ENCODE measurements around the gene DPF1. TPM values are rescaled to one million over a fixed set of nuclear protein-coding genes. Genes with fewer than 3 reads are reported as not detected.

Gene DPF1
- total RNA-seq, 2 donors from 2014 or later, result 1.8 TPM; not detected in 1

GRCh38 chr19:38184815-38185214, 39.2 kb downstream of the DPF1 start:
- H3K4me3 ChIP-seq, result no peak overlapping the region
- H3K36me3 ChIP-seq, result no peaks in the 10 kb centered on the region
- intact Hi-C loops (cut with DNase I), result no loop called here
- H3K4me1 ChIP-seq (replicated peaks), result no peaks in the 10 kb centered on the region
- H3K27me3 ChIP-seq (replicated peaks; ENCODE audit: insufficient read depth), result no peaks in the 10 kb centered on the region
- no peak overlapping the region for H3K27ac ChIP-seq
- H3K9me3 ChIP-seq, result no peaks in the 10 kb centered on the region
- 96% methylated on average over 9 of the region's 9 CpGs for WGBS
- no peak for TF ChIP-seq POLR2AphosphoS5 (IDR thresholded peaks at IDR 0.05)
- TF ChIP-seq POLR2A (IDR thresholded peaks at IDR 0.05), result no peak
- no peak for TF ChIP-seq CTCF (IDR thresholded peaks at IDR 0.05)
- no peak for DNase-seq (ENCODE audit: low spot score)

- Histone ChIP-seq H3K27me3 (replicated peaks; ENCODE audit: insufficient read depth) (no peaks in the 10 kb centered on the region), H3K9me3 (no peaks in the 10 kb centered on the region), H3K36me3 (no peaks in the 10 kb centered on the region), H3K27ac (no peak overlapping the region), H3K4me3 (peak overlapping the region; percentile 0), H3K4me1 (replicated peaks) (no peaks in the 10 kb centered on the region)
- intact Hi-C loops (cut with DNase I), result no loop called here
- TF ChIP-seq POLR2AphosphoS5 (IDR thresholded peaks at IDR 0.05), result no peak
- no peak for TF ChIP-seq CTCF (IDR thresholded peaks at IDR 0.05)
- no peak for TF ChIP-seq POLR2A (IDR thresholded peaks at IDR 0.05)
- DNase-seq (ENCODE audit: low spot score), result no peak
- WGBS, result 40% methylated on average over 30 of the region's 30 CpGs
Measured at GRCh38 chr19:38183251-38183897, 40.6 kb downstream of the DPF1 start.

- intact Hi-C loops (cut with DNase I), result no loop called here
- no peak overlapping the region for H3K27ac ChIP-seq
- TF ChIP-seq POLR2AphosphoS5 (IDR thresholded peaks at IDR 0.05) (no peak), POLR2A (IDR thresholded peaks at IDR 0.05) (no peak), CTCF (IDR thresholded peaks at IDR 0.05) (no peak)
- no peaks in the 10 kb centered on the region for H3K9me3 ChIP-seq
- 84% methylated on average over 21 of the region's 21 CpGs for WGBS
- no peaks in the 10 kb centered on the region for H3K27me3 ChIP-seq (replicated peaks; ENCODE audit: insufficient read depth)
- H3K4me3 ChIP-seq, result no peak overlapping the region
- DNase-seq (ENCODE audit: low spot score), result no peak
- no peaks in the 10 kb centered on the region for H3K4me1 ChIP-seq (replicated peaks)
- no peaks in the 10 kb centered on the region for H3K36me3 ChIP-seq
Measured at GRCh38 chr19:38182536-38183210, 41.3 kb downstream of the DPF1 start.

- no peaks in the 10 kb centered on the region for H3K36me3 ChIP-seq
- no peak overlapping the region for H3K4me3 ChIP-seq
- H3K27ac ChIP-seq, result no peak overlapping the region
- intact Hi-C loops (cut with DNase I), result no loop called here
- no peak for TF ChIP-seq POLR2A (IDR thresholded peaks at IDR 0.05)
- H3K27me3 ChIP-seq (replicated peaks; ENCODE audit: insufficient read depth), result no peaks in the 10 kb centered on the region
- no peaks in the 10 kb centered on the region for H3K4me1 ChIP-seq (replicated peaks)
- 92% methylated on average over 3 of the region's 3 CpGs for WGBS
- DNase-seq (ENCODE audit: low spot score), result no peak
- H3K9me3 ChIP-seq, result no peaks in the 10 kb centered on the region
Measured at GRCh38 chr19:38180071-38180470, 44.0 kb downstream of the DPF1 start.

GRCh38 chr19:38175422-38175821, 48.6 kb downstream of the DPF1 start:
- Histone ChIP-seq H3K27ac (no peak overlapping the region), H3K9me3 (no peaks in the 10 kb centered on the region), H3K4me3 (no peak overlapping the region), H3K27me3 (replicated peaks; ENCODE audit: insufficient read depth) (no peaks in the 10 kb centered on the region), H3K4me1 (replicated peaks) (no peaks in the 10 kb centered on the region), H3K36me3 (no peaks in the 10 kb centered on the region)
- no peak for TF ChIP-seq CTCF (IDR thresholded peaks at IDR 0.05)
- no peak for TF ChIP-seq POLR2AphosphoS5 (IDR thresholded peaks at IDR 0.05)
- TF ChIP-seq POLR2A (IDR thresholded peaks at IDR 0.05), result no peak
- intact Hi-C loops (cut with DNase I), result no loop called here
- no peak for DNase-seq (ENCODE audit: low spot score)
- 87% methylated on average over 6 of the region's 6 CpGs for WGBS
